ENCODE measurements around the gene NFE2L3. TPM values are rescaled to one million over a fixed set of nuclear protein-coding genes. Genes with fewer than 3 reads are reported as not detected.

NFE2L3 gene
- total and polyA plus RNA-seq, 4 donors, result 0.32 to 1.9 (median 1.3) TPM

DNA sequence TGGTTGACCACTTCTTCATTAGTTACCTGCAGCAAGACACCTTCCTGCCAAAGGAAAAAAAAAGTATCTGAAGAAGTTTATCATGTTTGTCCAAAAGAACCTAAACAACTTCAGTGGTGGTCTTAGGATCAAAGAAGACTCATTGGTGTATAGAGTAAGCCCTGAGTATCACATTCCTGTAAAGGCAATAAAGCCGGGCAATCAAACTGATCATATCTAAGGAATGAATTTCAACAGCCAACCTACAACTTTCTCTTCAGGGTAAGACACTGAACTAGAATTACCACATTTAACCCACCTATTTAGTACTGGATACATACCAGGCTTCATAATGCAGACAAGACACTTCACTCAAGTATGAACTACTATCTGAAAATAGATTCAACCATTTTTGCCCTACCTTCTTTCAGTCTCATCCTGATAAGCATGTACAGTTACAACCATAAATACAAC is 38.4 kb downstream of the NFE2L3 start (continued):
- TF ChIP-seq HNF4A (conservative IDR thresholded peaks at IDR 0.05), result no peak

DNA sequence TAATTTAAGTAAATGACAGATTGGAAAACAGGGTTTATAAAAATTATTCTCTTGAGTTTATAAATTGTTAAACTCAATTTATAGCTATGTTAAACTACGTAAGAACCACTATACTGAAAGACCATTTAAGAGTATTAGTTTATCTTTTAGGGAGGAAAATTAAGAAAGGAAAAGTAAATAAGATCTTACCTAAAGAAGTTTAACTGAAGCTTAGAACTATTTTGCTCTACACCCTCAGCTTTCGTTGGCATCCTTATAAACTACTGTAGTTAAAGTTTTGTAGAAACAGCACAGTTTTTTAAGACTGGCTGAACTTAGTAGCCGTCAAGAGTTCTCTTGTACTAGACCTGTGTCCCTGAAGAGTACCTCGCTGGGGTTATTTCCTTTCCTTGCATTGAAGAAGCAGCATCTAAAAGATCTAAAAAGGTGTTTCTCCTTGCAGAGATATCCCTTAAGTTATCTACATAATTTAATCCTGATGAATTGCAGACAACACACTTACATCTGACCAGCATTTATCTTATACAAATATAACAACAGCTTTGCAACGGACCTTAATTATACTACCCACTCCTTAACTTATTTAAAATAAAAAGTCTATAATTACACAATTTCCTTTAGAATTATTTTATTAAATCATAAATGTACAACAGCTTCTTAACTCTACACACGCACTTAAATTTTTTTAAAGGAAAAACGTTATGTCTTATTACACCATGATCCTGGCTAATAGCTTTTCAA is 39.4 kb downstream of the NFE2L3 start:
- H3K4me1 ChIP-seq (ENCODE audit: control insufficient read depth in 4 of 4, insufficient read depth in 4 of 4, low read length in 3 of 4), result peaks cover 9 to 50% (median 17%) of the 10 kb centered on the region in 4 donors
- H3K27me3 ChIP-seq (ENCODE audit: control insufficient read depth in 4 of 4, insufficient read depth in 4 of 4, low read length in 3 of 4), result no peaks in the 10 kb centered on the region
- TF ChIP-seq, protein P1, sequence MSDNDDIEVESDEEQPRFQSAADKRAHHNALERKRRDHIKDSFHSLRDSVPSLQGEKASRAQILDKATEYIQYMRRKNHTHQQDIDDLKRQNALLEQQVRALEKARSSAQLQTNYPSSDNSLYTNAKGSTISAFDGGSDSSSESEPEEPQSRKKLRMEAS (IDR thresholded peaks at IDR 0.05), result no peak
- TF ChIP-seq, protein P2, sequence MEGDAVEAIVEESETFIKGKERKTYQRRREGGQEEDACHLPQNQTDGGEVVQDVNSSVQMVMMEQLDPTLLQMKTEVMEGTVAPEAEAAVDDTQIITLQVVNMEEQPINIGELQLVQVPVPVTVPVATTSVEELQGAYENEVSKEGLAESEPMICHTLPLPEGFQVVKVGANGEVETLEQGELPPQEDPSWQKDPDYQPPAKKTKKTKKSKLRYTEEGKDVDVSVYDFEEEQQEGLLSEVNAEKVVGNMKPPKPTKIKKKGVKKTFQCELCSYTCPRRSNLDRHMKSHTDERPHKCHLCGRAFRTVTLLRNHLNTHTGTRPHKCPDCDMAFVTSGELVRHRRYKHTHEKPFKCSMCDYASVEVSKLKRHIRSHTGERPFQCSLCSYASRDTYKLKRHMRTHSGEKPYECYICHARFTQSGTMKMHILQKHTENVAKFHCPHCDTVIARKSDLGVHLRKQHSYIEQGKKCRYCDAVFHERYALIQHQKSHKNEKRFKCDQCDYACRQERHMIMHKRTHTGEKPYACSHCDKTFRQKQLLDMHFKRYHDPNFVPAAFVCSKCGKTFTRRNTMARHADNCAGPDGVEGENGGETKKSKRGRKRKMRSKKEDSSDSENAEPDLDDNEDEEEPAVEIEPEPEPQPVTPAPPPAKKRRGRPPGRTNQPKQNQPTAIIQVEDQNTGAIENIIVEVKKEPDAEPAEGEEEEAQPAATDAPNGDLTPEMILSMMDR (IDR thresholded peaks at IDR 0.05; ENCODE audit: low read depth, low read length, missing input control), result no peak
- H3K9me3 ChIP-seq (ENCODE audit: control insufficient read depth in 4 of 4, low read length in 3 of 4), result no peaks in the 10 kb centered on the region
- no peak overlapping the region for H3K27ac ChIP-seq (ENCODE audit: low read depth in 1 of 2, low read length in 2 of 2)
- H3K4me3 ChIP-seq (ENCODE audit: low read depth in 1 of 3, low read length in 3 of 3), result no peak overlapping the region
- no peak for DNase-seq (ENCODE audit: low spot score)
- H3K9ac ChIP-seq (ENCODE audit: low read depth in 1 of 2, low read length in 2 of 2), result no peak overlapping the region
- WGBS, result 84% methylated on average over 7 of the region's 7 CpGs
- peaks cover 14 to 78% (median 72%) of the 10 kb centered on the region in 4 donors for H3K36me3 ChIP-seq (ENCODE audit: control insufficient read depth in 4 of 4, insufficient read depth in 3 of 4, low read depth in 1 of 4, low read length in 3 of 4)

DNA sequence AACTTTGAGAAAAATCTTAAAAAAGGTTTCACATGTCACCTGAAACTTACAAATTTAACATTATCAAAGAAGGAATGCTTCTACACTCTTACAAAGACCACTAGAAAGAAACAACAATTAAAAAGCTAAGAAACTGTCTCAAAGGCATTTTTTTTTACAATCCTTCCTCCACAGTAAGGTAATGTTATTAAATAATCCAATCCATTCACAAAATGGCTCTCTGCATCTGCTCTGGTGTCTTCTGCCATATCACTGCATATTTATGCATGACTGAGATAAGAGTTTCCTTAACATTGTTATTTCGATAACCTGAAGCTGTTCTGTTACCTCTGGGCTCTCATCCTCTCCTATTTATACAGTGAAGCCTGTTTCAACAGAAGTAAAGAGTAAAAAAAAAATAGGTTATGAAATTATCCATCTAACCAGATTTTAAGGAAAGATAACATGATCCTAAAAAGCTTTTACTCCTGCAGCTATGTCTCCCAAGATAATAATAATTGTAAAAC is 40.0 kb downstream of the NFE2L3 start:
- Histone ChIP-seq H3K4me3 (ENCODE audit: low read depth in 1 of 3, low read length in 3 of 3) (no peak overlapping the region), H3K9ac (ENCODE audit: low read depth in 1 of 2, low read length in 2 of 2) (no peak overlapping the region), H3K27ac (ENCODE audit: low read depth in 1 of 2, low read length in 2 of 2) (no peak overlapping the region), H3K9me3 (ENCODE audit: control insufficient read depth in 4 of 4, low read length in 3 of 4) (no peaks in the 10 kb centered on the region), H3K36me3 (ENCODE audit: control insufficient read depth in 4 of 4, insufficient read depth in 3 of 4, low read depth in 1 of 4, low read length in 3 of 4) (peaks cover 16 to 84% (median 78%) of the 10 kb centered on the region in 4 donors), H3K27me3 (ENCODE audit: control insufficient read depth in 4 of 4, insufficient read depth in 4 of 4, low read length in 3 of 4) (no peaks in the 10 kb centered on the region), H3K4me1 (ENCODE audit: control insufficient read depth in 4 of 4, insufficient read depth in 4 of 4, low read length in 3 of 4) (peaks cover 9 to 56% (median 22%) of the 10 kb centered on the region in 4 donors)
- DNase-seq (ENCODE audit: low spot score), result no peak
- 75% methylated on average over 1 of the region's 1 CpG for WGBS
- no peak for TF ChIP-seq GABPA (IDR thresholded peaks at IDR 0.05 in 1 of 2, conservative IDR thresholded peaks at IDR 0.05 in 1 of 2)
- TF ChIP-seq JUND (IDR thresholded peaks at IDR 0.05), result no peak
- no peak for TF ChIP-seq HNF4G (IDR thresholded peaks at IDR 0.05)
- no peak for TF ChIP-seq FOXA2 (IDR thresholded peaks at IDR 0.05)
- TF ChIP-seq, protein P2 (IDR thresholded peaks at IDR 0.05; ENCODE audit: low read depth, low read length, missing input control), result no peak
- TF ChIP-seq RAD21 (IDR thresholded peaks at IDR 0.05), result no peak
- TF ChIP-seq YY1 (IDR thresholded peaks at IDR 0.05), result no peak
- TF ChIP-seq HNF4A (conservative IDR thresholded peaks at IDR 0.05), result no peak
- TF ChIP-seq, protein P1 (IDR thresholded peaks at IDR 0.05), result no peak
- TF ChIP-seq, protein P3, sequence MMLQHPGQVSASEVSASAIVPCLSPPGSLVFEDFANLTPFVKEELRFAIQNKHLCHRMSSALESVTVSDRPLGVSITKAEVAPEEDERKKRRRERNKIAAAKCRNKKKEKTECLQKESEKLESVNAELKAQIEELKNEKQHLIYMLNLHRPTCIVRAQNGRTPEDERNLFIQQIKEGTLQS (IDR thresholded peaks at IDR 0.05), result no peak
- TF ChIP-seq, protein P4, sequence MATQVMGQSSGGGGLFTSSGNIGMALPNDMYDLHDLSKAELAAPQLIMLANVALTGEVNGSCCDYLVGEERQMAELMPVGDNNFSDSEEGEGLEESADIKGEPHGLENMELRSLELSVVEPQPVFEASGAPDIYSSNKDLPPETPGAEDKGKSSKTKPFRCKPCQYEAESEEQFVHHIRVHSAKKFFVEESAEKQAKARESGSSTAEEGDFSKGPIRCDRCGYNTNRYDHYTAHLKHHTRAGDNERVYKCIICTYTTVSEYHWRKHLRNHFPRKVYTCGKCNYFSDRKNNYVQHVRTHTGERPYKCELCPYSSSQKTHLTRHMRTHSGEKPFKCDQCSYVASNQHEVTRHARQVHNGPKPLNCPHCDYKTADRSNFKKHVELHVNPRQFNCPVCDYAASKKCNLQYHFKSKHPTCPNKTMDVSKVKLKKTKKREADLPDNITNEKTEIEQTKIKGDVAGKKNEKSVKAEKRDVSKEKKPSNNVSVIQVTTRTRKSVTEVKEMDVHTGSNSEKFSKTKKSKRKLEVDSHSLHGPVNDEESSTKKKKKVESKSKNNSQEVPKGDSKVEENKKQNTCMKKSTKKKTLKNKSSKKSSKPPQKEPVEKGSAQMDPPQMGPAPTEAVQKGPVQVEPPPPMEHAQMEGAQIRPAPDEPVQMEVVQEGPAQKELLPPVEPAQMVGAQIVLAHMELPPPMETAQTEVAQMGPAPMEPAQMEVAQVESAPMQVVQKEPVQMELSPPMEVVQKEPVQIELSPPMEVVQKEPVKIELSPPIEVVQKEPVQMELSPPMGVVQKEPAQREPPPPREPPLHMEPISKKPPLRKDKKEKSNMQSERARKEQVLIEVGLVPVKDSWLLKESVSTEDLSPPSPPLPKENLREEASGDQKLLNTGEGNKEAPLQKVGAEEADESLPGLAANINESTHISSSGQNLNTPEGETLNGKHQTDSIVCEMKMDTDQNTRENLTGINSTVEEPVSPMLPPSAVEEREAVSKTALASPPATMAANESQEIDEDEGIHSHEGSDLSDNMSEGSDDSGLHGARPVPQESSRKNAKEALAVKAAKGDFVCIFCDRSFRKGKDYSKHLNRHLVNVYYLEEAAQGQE (IDR thresholded peaks at IDR 0.05), result no peak
- TF ChIP-seq FOXA1 (IDR thresholded peaks at IDR 0.05), result no peak
- TF ChIP-seq, protein P5, sequence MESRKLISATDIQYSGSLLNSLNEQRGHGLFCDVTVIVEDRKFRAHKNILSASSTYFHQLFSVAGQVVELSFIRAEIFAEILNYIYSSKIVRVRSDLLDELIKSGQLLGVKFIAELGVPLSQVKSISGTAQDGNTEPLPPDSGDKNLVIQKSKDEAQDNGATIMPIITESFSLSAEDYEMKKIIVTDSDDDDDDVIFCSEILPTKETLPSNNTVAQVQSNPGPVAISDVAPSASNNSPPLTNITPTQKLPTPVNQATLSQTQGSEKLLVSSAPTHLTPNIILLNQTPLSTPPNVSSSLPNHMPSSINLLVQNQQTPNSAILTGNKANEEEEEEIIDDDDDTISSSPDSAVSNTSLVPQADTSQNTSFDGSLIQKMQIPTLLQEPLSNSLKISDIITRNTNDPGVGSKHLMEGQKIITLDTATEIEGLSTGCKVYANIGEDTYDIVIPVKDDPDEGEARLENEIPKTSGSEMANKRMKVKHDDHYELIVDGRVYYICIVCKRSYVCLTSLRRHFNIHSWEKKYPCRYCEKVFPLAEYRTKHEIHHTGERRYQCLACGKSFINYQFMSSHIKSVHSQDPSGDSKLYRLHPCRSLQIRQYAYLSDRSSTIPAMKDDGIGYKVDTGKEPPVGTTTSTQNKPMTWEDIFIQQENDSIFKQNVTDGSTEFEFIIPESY (IDR thresholded peaks at IDR 0.05), result no peak
- TF ChIP-seq NR2F2 (IDR thresholded peaks at IDR 0.05), result no peak
- no peak for TF ChIP-seq EGR1 (IDR thresholded peaks at IDR 0.05; ENCODE audit: low read depth in 2 of 2)
